HG02884 (cell line): ENCODE data around the gene AFF2.
"Not testable (repeated sequence)": the region's sequence is repeated elsewhere in the genome, so short reads cannot be mapped to it uniquely, and the experiment has no call there.

Source experiments
- ATAC-seq: cut with Tn5 transposase; IDR thresholded peaks from one replicate; pipeline ENCODE4 v1.9.1; 2021; ENCODE audit warnings: mild to moderate bottlenecking, moderate library complexity; ENCODE audit not compliant: unreplicated experiment

AFF2 gene

GRCh38 chrX:148905400-148905799 lies 405.0 kb downstream of the AFF2 start:
- ATAC-seq: no peak

- not testable (repeated sequence) for ATAC-seq
Observed at GRCh38 chrX:148906628-148907027, 406.2 kb downstream of the AFF2 start.

- no peak for ATAC-seq
Observed at GRCh38 chrX:148909758-148910157, 409.3 kb downstream of the AFF2 start.

- ATAC-seq: no peak
Observed at GRCh38 chrX:148913971-148914370, 413.6 kb downstream of the AFF2 start.

GRCh38 chrX:148914783-148915182 lies 414.4 kb downstream of the AFF2 start:
- peak; percentile 80 for ATAC-seq

- ATAC-seq: peak; percentile 36
Observed at GRCh38 chrX:148915474-148915873, 415.1 kb downstream of the AFF2 start.

GRCh38 chrX:148917441-148917840 lies 417.0 kb downstream of the AFF2 start:
- no peak for ATAC-seq

- no peak for ATAC-seq
Observed at GRCh38 chrX:148923631-148924030, 423.2 kb downstream of the AFF2 start.

GRCh38 chrX:148926371-148926770 lies 426.0 kb downstream of the AFF2 start:
- no peak for ATAC-seq

GRCh38 chrX:148928811-148929210 lies 428.4 kb downstream of the AFF2 start:
- ATAC-seq: no peak

GRCh38 chrX:148929686-148930085 lies 429.3 kb downstream of the AFF2 start:
- no peak for ATAC-seq

- ATAC-seq: no peak
Observed at GRCh38 chrX:148930206-148930729, 429.9 kb downstream of the AFF2 start.

GRCh38 chrX:148933881-148934280 lies 433.5 kb downstream of the AFF2 start:
- ATAC-seq: no peak

GRCh38 chrX:148938348-148938747 lies 437.9 kb downstream of the AFF2 start:
- ATAC-seq: no peak

GRCh38 chrX:148940411-148940996 lies 440.1 kb downstream of the AFF2 start:
- ATAC-seq: no peak

GRCh38 chrX:148942754-148943153 lies 442.3 kb downstream of the AFF2 start:
- ATAC-seq: no peak

- ATAC-seq: no peak
Observed at GRCh38 chrX:148947399-148947975, 447.1 kb downstream of the AFF2 start.

- no peak for ATAC-seq
Observed at GRCh38 chrX:148956352-148956751, 455.9 kb downstream of the AFF2 start.

GRCh38 chrX:148958901-148959300 lies 458.5 kb downstream of the AFF2 start:
- ATAC-seq: no peak

GRCh38 chrX:148960060-148960459 lies 459.6 kb downstream of the AFF2 start:
- no peak for ATAC-seq

- ATAC-seq: no peak
Observed at GRCh38 chrX:148961985-148962384, 461.6 kb downstream of the AFF2 start.

- ATAC-seq: no peak
Observed at GRCh38 chrX:148976571-148977400, 476.4 kb downstream of the AFF2 start.
